ENCODE results near the gene TM9SF1.

DNA sequence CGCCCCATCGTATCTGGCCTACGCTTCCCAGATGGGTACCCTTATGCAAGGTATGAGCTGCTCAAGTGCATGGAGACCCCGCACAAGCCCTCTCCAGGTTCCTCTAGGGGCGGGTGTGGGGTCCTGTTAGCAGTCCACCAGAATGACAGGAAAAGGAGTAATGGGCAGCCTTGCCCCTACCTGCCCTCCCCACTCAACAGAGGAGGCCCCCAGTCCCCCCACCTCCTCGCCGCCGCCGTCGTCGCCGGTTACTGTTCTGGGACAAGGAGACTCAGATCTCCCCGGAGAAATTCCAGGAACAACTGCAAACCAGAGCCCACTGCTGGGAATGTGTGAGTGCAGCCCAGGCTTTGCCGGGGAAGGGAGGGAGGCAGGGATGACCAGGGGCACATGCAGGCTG lies 17.4 kb downstream of the TM9SF1 start:
- no peak for TF ChIP-seq CTCF (IDR thresholded peaks at IDR 0.05)
- no peak for TF ChIP-seq POLR2A (IDR thresholded peaks at IDR 0.05)
- no peak for TF ChIP-seq POLR2AphosphoS5 (IDR thresholded peaks at IDR 0.05)

Data from upper lobe of left lung (tissue), 4 donors.